Fibroblast of lung (primary cell): ENCODE results near the gene RPN1. TPM values are rescaled to one million over a fixed set of nuclear protein-coding genes. Genes with fewer than 3 reads are reported as not detected.

Source experiments
- DNase-seq, 2 donors: peaks; one replicate each; pipeline versions ENCODE4 v3.0.0 to v3.0.0-alpha.2; 2010; ENCODE audit warnings: low read depth in 2 of 2
- H2AFZ ChIP-seq: 2 replicates; pipeline ENCODE4 v1.5.1; 2012; ENCODE audit warnings: low read length, control low read depth, inconsistent platforms
- H3K27ac ChIP-seq: 2 replicates; pipeline ENCODE4 v1.5.1; 2011; ENCODE audit warnings: low read length, control low read depth; ENCODE audit not compliant: insufficient read depth
- H3K27me3 ChIP-seq: 2 replicates; pipeline ENCODE4 v1.5.1; 2011; ENCODE audit warnings: mild to moderate bottlenecking, low read length; ENCODE audit not compliant: control insufficient read depth, insufficient read depth
- H3K36me3 ChIP-seq: 2 replicates; pipeline ENCODE4 v1.5.1; 2011; ENCODE audit warnings: low read length; ENCODE audit not compliant: control insufficient read depth, insufficient read depth
- H3K4me1 ChIP-seq: 2 replicates; pipeline ENCODE4 v1.5.1; 2011; ENCODE audit warnings: low read length; ENCODE audit not compliant: control insufficient read depth, insufficient read depth; ENCODE audit errors: extremely low read depth
- H3K4me2 ChIP-seq: 2 replicates; pipeline ENCODE4 v1.5.1; 2011; ENCODE audit warnings: low read length, control low read depth; ENCODE audit not compliant: insufficient read depth; ENCODE audit errors: extremely low read depth
- H3K4me3 ChIP-seq, 4 experiments: fragments of 200-600 bp in 1 of 4; sonication (generic) in 1 of 4; replicated peaks in 1 of 4; 2 replicates each; pipeline ENCODE4 v1.5.1; 2011 to 2016; ENCODE audit warnings: low read length in 4 of 4, low read depth in 3 of 4, mild to moderate bottlenecking in 3 of 4, control low read depth in 2 of 4, inconsistent platforms in 1 of 4, mixed read lengths in 1 of 4; ENCODE audit not compliant: insufficient read depth in 1 of 4; ENCODE audit errors: control extremely low read depth in 1 of 4
- H3K79me2 ChIP-seq: 2 replicates; pipeline ENCODE4 v1.5.1; 2012; ENCODE audit warnings: mild to moderate bottlenecking, low read length, inconsistent platforms; ENCODE audit not compliant: control insufficient read depth, insufficient read depth
- H3K9ac ChIP-seq: 2 replicates; pipeline ENCODE4 v1.5.1; 2011; ENCODE audit warnings: mild to moderate bottlenecking, low read length, control low read depth; ENCODE audit not compliant: insufficient read depth
- H3K9me3 ChIP-seq: 2 replicates; pipeline ENCODE4 v1.5.1; 2012; ENCODE audit warnings: low read depth, low read length; ENCODE audit not compliant: control insufficient read depth, insufficient read depth
- H4K20me1 ChIP-seq: 2 replicates; pipeline ENCODE4 v1.5.1; 2011; ENCODE audit warnings: low read length; ENCODE audit not compliant: control insufficient read depth, insufficient read depth; ENCODE audit errors: extremely low read depth
- EZH2 ChIP-seq: IDR thresholded peaks from 2 replicates; pipeline ENCODE4 v1.5.1; 2012; ENCODE audit warnings: low read length, control low read depth, mild to moderate bottlenecking; ENCODE audit errors: missing control alignments
- polyA plus RNA-seq, 2 donors: library from polyadenylated mRNA; depleted of rRNA in 1 of 2; stranded (reverse) in 1 of 2; unstranded in 1 of 2; fragments of >200 nt; gene quantifications; 2 replicates each; pipeline ENCODE4 v1.2.1, GENCODE V29; 2011 to 2012; ENCODE audit warnings: missing spikeins in 1 of 2
- total RNA-seq: library from RNA; depleted of rRNA; stranded (reverse); fragments of >200 nt; gene quantifications from 2 replicates; pipeline ENCODE4 v1.2.1, GENCODE V29; 2014
- TF ChIP-seq, protein P1 (sequence below), 2 donors: IDR thresholded peaks in 1 of 2; conservative IDR thresholded peaks in 1 of 2; 1 replicate in 1 of 2; 2 replicates in 1 of 2; pipeline ENCODE4 v1.5.1; 2011 to 2012; ENCODE audit warnings: low read length in 2 of 2, control low read depth in 1 of 2, inconsistent platforms in 1 of 2, low read depth in 1 of 2, mild to moderate bottlenecking in 1 of 2

The RPN1 gene
- total and polyA plus RNA-seq, 2 donors (not counting 1 experiment from before 2014, with no cell fraction given), result 359 to 417 TPM

DNA sequence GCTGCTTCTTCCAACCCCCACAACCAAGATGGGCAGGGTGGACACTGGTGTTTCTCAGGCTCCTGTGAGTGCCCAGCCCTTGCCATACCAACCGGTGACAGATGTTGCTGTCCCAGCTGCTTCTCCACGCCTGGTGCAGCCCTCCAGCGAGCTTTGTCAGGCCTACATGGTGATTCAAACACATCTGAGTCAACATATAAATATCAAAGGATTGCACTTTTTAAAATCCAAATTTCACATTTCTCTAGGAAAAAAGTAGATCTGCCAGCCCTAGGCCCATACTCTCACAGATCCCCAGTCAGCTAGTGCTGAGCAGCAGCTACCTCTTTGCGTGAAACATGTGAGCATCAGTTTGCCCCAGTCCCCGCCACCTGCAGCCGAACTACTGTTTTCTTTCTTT is 52.7 kb downstream of the RPN1 start:
- H3K9ac ChIP-seq, result no peak overlapping the region
- no peak overlapping the region for H3K27ac ChIP-seq
- H3K4me2 ChIP-seq, result no peak overlapping the region
- no peak overlapping the region for H2AFZ ChIP-seq
- TF ChIP-seq, protein P1, sequence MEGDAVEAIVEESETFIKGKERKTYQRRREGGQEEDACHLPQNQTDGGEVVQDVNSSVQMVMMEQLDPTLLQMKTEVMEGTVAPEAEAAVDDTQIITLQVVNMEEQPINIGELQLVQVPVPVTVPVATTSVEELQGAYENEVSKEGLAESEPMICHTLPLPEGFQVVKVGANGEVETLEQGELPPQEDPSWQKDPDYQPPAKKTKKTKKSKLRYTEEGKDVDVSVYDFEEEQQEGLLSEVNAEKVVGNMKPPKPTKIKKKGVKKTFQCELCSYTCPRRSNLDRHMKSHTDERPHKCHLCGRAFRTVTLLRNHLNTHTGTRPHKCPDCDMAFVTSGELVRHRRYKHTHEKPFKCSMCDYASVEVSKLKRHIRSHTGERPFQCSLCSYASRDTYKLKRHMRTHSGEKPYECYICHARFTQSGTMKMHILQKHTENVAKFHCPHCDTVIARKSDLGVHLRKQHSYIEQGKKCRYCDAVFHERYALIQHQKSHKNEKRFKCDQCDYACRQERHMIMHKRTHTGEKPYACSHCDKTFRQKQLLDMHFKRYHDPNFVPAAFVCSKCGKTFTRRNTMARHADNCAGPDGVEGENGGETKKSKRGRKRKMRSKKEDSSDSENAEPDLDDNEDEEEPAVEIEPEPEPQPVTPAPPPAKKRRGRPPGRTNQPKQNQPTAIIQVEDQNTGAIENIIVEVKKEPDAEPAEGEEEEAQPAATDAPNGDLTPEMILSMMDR (conservative IDR thresholded peaks at IDR 0.05 in 1 of 2, IDR thresholded peaks at IDR 0.05 in 1 of 2; ENCODE audit: low read depth in 1 of 2, low read length in 2 of 2), result no peak
- no peak for TF ChIP-seq EZH2
- no peaks in the 10 kb centered on the region for H3K36me3 ChIP-seq
- H4K20me1 ChIP-seq, result no peaks in the 10 kb centered on the region
- peaks cover 2% of the 10 kb centered on the region for H3K4me1 ChIP-seq
- DNase-seq, result no peak
- no peaks in the 10 kb centered on the region for H3K9me3 ChIP-seq
- no peaks in the 10 kb centered on the region for H3K27me3 ChIP-seq
- no peak overlapping the region for H3K4me3 ChIP-seq
- H3K79me2 ChIP-seq, result no peaks in the 10 kb centered on the region

DNA sequence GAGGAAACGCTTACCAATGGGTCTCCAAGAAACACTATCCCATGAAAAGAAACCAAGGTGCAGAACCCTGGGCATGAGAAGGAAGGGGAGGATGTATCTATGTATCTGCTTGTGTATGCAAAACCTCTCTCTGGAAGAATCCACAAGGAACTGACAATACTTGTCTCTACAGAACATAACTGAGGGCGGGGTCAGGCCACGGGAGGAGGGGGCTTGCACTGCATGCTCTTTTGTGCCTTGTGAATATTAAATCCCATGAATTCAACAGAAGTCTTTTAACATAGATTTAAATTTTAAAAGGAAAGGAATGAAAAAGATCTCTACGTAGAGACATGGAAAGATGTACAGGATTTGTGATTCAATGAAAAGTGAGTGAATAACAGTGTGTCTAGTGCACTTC is 57.8 kb downstream of the RPN1 start:
- H3K4me1 ChIP-seq, result no peaks in the 10 kb centered on the region
- H3K9ac ChIP-seq, result no peak overlapping the region
- H4K20me1 ChIP-seq, result no peaks in the 10 kb centered on the region
- H3K79me2 ChIP-seq, result no peaks in the 10 kb centered on the region
- H3K36me3 ChIP-seq, result no peaks in the 10 kb centered on the region
- no peaks in the 10 kb centered on the region for H3K27me3 ChIP-seq
- no peak overlapping the region for H3K4me2 ChIP-seq
- no peaks in the 10 kb centered on the region for H3K9me3 ChIP-seq
- no peak overlapping the region for H3K27ac ChIP-seq
- no peak overlapping the region for H2AFZ ChIP-seq
- TF ChIP-seq, protein P1 (conservative IDR thresholded peaks at IDR 0.05 in 1 of 2, IDR thresholded peaks at IDR 0.05 in 1 of 2; ENCODE audit: low read depth in 1 of 2, low read length in 2 of 2), result no peak
- TF ChIP-seq EZH2, result no peak
- no peak for DNase-seq
- H3K4me3 ChIP-seq, result no peak overlapping the region

GRCh38 chr3:128591738-128592426 is 58.7 kb downstream of the RPN1 start:
- no peak overlapping the region for H3K4me2 ChIP-seq
- no peaks in the 10 kb centered on the region for H3K4me1 ChIP-seq
- no peaks in the 10 kb centered on the region for H3K9me3 ChIP-seq
- no peak for TF ChIP-seq EZH2
- TF ChIP-seq, protein P1 (conservative IDR thresholded peaks at IDR 0.05 in 1 of 2, IDR thresholded peaks at IDR 0.05 in 1 of 2; ENCODE audit: low read depth in 1 of 2, low read length in 2 of 2), result no peak
- no peak overlapping the region for H3K27ac ChIP-seq
- H3K4me3 ChIP-seq, result no peak overlapping the region
- no peak overlapping the region for H2AFZ ChIP-seq
- no peaks in the 10 kb centered on the region for H3K79me2 ChIP-seq
- DNase-seq, result no peak
- no peak overlapping the region for H3K9ac ChIP-seq
- no peaks in the 10 kb centered on the region for H3K27me3 ChIP-seq
- no peaks in the 10 kb centered on the region for H3K36me3 ChIP-seq
- no peaks in the 10 kb centered on the region for H4K20me1 ChIP-seq
